ENCODE measurements around the gene CPEB4. TPM values are rescaled to one million over a fixed set of nuclear protein-coding genes. Genes with fewer than 3 reads are reported as not detected.

CPEB4 gene
- total and polyA plus RNA-seq, 2 donors (not counting 1 experiment from before 2014, with no cell fraction given), result 8.4 to 26.0 TPM

DNA sequence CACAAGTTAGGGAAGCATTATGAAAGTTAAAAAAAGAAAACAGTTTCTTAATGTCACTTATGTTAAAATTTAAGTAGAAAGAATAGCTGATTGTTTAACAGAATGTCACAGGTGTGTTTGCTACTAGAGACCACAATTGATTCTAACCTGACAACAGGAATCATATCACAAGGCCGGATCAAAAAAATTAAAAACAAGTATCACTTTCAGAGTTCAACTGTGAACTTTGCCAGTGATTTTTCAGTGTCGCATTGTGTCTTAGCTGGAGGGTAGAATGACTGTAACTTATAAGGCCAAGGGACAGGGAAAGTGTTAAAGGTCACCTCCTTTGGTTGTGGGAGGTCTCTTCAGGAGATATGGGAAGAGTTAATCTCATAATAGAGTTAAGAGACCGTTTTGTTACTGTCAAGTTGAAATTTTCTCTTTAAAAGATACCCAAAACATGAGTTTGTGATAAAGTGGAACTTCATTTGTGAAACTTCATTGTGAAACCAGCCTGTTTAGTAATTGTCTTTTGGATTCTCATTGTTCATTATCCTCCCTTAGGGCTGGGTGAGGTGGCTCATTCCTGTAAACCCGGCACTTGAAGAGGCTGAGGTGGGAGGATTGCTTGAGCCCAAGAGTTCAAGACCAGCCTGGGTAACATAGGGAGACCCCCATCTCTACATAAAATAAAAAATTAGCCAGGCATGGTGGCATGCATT lies 40.9 kb downstream of the CPEB4 start:
- Histone ChIP-seq H3K36me3 (replicated peaks in 1 of 2; ENCODE audit: control extremely low read depth in 1 of 2, control insufficient read depth in 1 of 2, extremely low read depth in 1 of 2, insufficient read depth in 2 of 2, low read length in 1 of 2) (peaks cover 0 to 10% of the 10 kb centered on the region in 2 experiments), H3K9ac (ENCODE audit: low read length) (no peak overlapping the region), H3K27me3 (replicated peaks in 1 of 4; ENCODE audit: control extremely low read depth in 1 of 4, control insufficient read depth in 3 of 4, insufficient read depth in 4 of 4, low read length in 3 of 4) (no peaks in the 10 kb centered on the region), H3K79me2 (ENCODE audit: control insufficient read depth, insufficient read depth, low read length) (peaks cover 26% of the 10 kb centered on the region), H3K4me3 (ENCODE audit: control extremely low read depth in 1 of 5, extremely low read depth in 1 of 5, insufficient read depth in 1 of 5, low read depth in 2 of 5, low read length in 4 of 5) (no peak overlapping the region), H4K20me1 (ENCODE audit: control insufficient read depth, insufficient read depth, low read length, poor library complexity, severe bottlenecking) (peaks cover 7% of the 10 kb centered on the region), H3K9me3 (ENCODE audit: control extremely low read depth in 1 of 3, control insufficient read depth in 2 of 3, insufficient read depth in 1 of 3, low read length in 2 of 3) (no peaks in the 10 kb centered on the region), H3K4me2 (replicated peaks; ENCODE audit: low read depth, low read length, poor library complexity, severe bottlenecking) (no peak overlapping the region), H2AFZ (ENCODE audit: insufficient read depth, low read depth, low read length, poor library complexity, severe bottlenecking) (no peak overlapping the region), H3K4me1 (ENCODE audit: control insufficient read depth in 2 of 2, insufficient read depth in 2 of 2, low read length in 2 of 2) (peaks cover 0 to 6% of the 10 kb centered on the region in 2 donors), H3K27ac (ENCODE audit: low read length in 2 of 2) (no peak overlapping the region)
- no CpG with 5 or more reads among the region's 4 CpGs for WGBS (ENCODE audit: insufficient coverage)
- intact Hi-C loops (cut with micrococcal nuclease), result no loop called here
- no peak for ATAC-seq (ENCODE audit: low read depth)
- ChIA-PET POLR2A (no interaction called here), CTCF (interaction anchor here (0.6 to 8.3 kb wide), 3 partner anchors 47 to 308 kb away, joined by 3 to 201 read pairs (median 3); partner anchors contain the start of gene BOD1)
- TF ChIP-seq EZH2 (IDR thresholded peaks at IDR 0.05; ENCODE audit: borderline replicate concordance, insufficient read depth, low read depth, low read length, poor library complexity, severe bottlenecking), result no peak
- TF ChIP-seq, protein P1, sequence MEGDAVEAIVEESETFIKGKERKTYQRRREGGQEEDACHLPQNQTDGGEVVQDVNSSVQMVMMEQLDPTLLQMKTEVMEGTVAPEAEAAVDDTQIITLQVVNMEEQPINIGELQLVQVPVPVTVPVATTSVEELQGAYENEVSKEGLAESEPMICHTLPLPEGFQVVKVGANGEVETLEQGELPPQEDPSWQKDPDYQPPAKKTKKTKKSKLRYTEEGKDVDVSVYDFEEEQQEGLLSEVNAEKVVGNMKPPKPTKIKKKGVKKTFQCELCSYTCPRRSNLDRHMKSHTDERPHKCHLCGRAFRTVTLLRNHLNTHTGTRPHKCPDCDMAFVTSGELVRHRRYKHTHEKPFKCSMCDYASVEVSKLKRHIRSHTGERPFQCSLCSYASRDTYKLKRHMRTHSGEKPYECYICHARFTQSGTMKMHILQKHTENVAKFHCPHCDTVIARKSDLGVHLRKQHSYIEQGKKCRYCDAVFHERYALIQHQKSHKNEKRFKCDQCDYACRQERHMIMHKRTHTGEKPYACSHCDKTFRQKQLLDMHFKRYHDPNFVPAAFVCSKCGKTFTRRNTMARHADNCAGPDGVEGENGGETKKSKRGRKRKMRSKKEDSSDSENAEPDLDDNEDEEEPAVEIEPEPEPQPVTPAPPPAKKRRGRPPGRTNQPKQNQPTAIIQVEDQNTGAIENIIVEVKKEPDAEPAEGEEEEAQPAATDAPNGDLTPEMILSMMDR (IDR thresholded peaks at IDR 0.05), result no peak
- DNase-seq, result no peak
- Mint-ChIP-seq H3K27ac (no peak overlapping the region), H3K27me3 (no peaks in the 10 kb centered on the region), H3K4me1 (peaks cover 9% of the 10 kb centered on the region), H3K9me3 (ENCODE audit: insufficient read depth) (no peaks in the 10 kb centered on the region), H3K4me3 (no peak overlapping the region)

DNA sequence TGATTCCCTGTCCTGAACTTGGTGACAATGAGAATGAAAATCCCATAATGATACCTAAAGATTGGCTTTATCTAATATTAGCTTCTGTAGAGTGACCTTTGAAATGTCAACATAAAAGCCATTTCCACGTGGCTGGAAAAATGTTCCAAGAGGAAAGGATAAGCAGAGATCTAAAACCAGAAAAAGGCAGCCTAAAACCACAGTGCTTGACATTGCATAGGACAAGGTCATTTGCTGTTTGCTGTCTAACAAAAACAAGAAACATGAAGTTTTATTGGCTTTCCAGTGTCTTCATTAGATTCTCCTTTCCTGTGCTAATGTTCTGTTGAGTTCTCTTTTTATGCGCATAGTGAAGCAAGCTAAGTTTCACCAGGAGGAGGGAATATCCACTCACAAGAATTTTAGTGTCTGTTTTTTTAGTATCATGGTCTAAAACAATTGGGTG lies 44.6 kb downstream of the CPEB4 start:
- Histone ChIP-seq H3K4me1 (ENCODE audit: control insufficient read depth in 2 of 2, insufficient read depth in 2 of 2, low read length in 2 of 2) (no peaks in the 10 kb centered on the region), H3K79me2 (ENCODE audit: control insufficient read depth, insufficient read depth, low read length) (peaks cover 5% of the 10 kb centered on the region), H3K27ac (ENCODE audit: low read length in 2 of 2) (no peak overlapping the region), H3K27me3 (replicated peaks in 1 of 4; ENCODE audit: control extremely low read depth in 1 of 4, control insufficient read depth in 3 of 4, insufficient read depth in 4 of 4, low read length in 3 of 4) (no peaks in the 10 kb centered on the region), H2AFZ (ENCODE audit: insufficient read depth, low read depth, low read length, poor library complexity, severe bottlenecking) (no peak overlapping the region), H3K36me3 (replicated peaks in 1 of 2; ENCODE audit: control extremely low read depth in 1 of 2, control insufficient read depth in 1 of 2, extremely low read depth in 1 of 2, insufficient read depth in 2 of 2, low read length in 1 of 2) (peaks cover 0 to 10% of the 10 kb centered on the region in 2 experiments), H3K4me2 (replicated peaks; ENCODE audit: low read depth, low read length, poor library complexity, severe bottlenecking) (no peak overlapping the region), H3K4me3 (ENCODE audit: control extremely low read depth in 1 of 5, extremely low read depth in 1 of 5, insufficient read depth in 1 of 5, low read depth in 2 of 5, low read length in 4 of 5) (no peak overlapping the region), H4K20me1 (ENCODE audit: control insufficient read depth, insufficient read depth, low read length, poor library complexity, severe bottlenecking) (peaks cover 7% of the 10 kb centered on the region), H3K9me3 (ENCODE audit: control extremely low read depth in 1 of 3, control insufficient read depth in 2 of 3, insufficient read depth in 1 of 3, low read length in 2 of 3) (no peaks in the 10 kb centered on the region), H3K9ac (ENCODE audit: low read length) (no peak overlapping the region)
- intact Hi-C loops (cut with micrococcal nuclease), result no loop called here
- Mint-ChIP-seq H3K27me3 (no peaks in the 10 kb centered on the region), H3K4me3 (no peak overlapping the region), H3K27ac (no peak overlapping the region), H3K9me3 (ENCODE audit: insufficient read depth) (no peaks in the 10 kb centered on the region), H3K4me1 (no peaks in the 10 kb centered on the region)
- no peak for ATAC-seq (ENCODE audit: low read depth)
- no peak for DNase-seq
- CTCF ChIA-PET, result interaction anchor here (0.7 to 1.0 kb wide), 2 partner anchors 39 to 40 kb away, joined by 3 read pairs; no protein-coding TSS in a partner anchor
- WGBS (ENCODE audit: insufficient coverage), result 100% methylated on average over 1 of the region's 2 CpGs
- TF ChIP-seq EZH2 (IDR thresholded peaks at IDR 0.05; ENCODE audit: borderline replicate concordance, insufficient read depth, low read depth, low read length, poor library complexity, severe bottlenecking), result no peak
- TF ChIP-seq, protein P1 (IDR thresholded peaks at IDR 0.05), result no peak
- POLR2A ChIA-PET, result no interaction called here

Data from B cell (primary cell).